A549 treated with RU486 at 1 μM for 4 hours (cell line): ENCODE data around the gene WFDC1. TPM values are rescaled to one million over a fixed set of nuclear protein-coding genes. Genes with fewer than 3 reads are reported as not detected.

ENCODE experiments used
- total RNA-seq: library from RNA; stranded (reverse); fragments of 200-300 nt; extraction: Qiagen RNA extraction; gene quantifications from 5 replicates; pipeline ENCODE4 v1.2.3, GENCODE V29; 2022; ENCODE audit warnings: low read depth

The WFDC1 gene, protein sequence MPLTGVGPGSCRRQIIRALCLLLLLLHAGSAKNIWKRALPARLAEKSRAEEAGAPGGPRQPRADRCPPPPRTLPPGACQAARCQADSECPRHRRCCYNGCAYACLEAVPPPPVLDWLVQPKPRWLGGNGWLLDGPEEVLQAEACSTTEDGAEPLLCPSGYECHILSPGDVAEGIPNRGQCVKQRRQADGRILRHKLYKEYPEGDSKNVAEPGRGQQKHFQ
- not detected in 5 replicates for total RNA-seq

DNA sequence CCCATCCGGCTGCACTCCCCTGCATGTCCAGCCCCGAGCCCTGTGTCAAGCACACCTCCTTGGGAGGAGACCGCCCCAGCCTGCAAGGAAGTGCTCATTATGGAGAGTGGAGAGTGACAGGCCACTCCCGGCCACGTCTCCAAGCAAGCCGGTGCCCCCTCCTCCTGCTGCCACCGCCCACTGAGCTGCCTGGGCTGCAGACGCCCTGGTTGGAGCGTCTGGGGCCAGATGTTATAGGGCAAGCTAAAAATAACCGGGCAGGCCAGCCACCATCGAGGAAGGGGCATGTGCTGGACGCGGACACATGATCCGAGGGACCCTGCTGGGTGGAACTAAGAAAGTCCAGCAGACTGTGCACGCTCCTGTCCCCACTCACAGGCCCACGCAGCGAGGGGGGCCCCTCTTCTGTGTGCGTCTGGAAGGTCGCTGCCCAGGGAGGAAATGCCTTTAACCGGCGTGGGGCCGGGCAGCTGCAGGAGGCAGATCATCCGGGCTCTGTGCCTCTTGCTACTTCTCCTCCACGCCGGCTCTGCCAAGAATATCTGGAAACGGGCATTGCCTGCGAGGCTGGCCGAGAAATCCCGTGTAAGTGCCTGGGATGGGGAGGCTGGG lies at the start of gene WFDC1:
Gene WFDC1, plus strand, starts transcription at position 348 of the 612 bp plus-strand sequence. Its CDS starts 94 bp downstream, at position 442.

DNA sequence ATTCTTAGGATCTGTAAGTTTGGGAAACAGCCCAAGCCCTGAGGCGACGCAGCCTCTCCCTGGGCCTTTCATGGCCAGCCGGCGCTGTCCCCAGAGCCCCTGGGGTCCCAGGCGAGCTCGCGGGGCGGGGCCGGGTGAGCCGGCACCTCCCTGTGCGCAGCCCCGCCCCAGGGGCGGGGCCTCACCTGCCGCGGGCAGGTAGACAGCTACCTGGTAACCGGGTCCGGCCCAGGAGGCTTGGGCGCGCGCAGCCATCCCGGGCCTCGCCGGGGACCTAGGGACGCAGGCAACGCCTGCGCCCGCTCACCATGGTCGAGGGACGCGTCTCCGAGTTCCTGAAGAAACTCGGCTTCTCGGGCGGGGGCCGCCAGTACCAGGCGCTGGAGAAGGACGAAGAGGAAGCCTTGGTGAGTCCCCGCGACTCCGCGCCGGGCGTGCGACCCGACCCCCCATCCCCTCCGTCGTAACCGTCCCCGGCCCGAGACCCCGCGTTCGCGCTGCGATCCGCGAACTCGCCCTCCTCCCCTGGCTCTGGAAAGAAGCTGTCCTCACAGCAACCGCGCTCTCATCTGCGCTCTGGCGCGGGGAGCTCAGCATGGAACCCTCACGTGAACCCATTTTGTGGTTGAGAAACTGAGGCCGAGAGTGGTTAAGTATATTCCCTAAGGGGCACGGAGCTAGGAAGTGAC lies 73.8 kb downstream of the WFDC1 start, which contains the start of gene ATP2C2:
Gene ATP2C2, plus strand, starts transcription at position 231 of the 689 bp plus-strand sequence. Its CDS starts 78 bp downstream, at position 309.

Other genes with a start within 250 kb of the WFDC1 start
- 36.9 to 45.0 TPM (median 43.4 TPM) in 5 replicates for gene MBTPS1, start 177.9 kb upstream of the WFDC1 start, total RNA-seq
- gene HSDL1, start 149.7 kb upstream of the WFDC1 start, total RNA-seq: 16.7 to 20.9 TPM (median 17.6 TPM) in 5 replicates
- gene DNAAF1, start 149.6 kb upstream of the WFDC1 start, total RNA-seq: 0.17 to 0.50 TPM (median 0.35 TPM) in 5 replicates
- gene TAF1C, start 107.8 kb upstream of the WFDC1 start, total RNA-seq: 21.7 to 30.5 TPM (median 26.3 TPM) in 5 replicates
- not detected in 5 replicates for gene ADAD2, start 103.7 kb upstream of the WFDC1 start, total RNA-seq
- gene KCNG4, start 54.9 kb upstream of the WFDC1 start, total RNA-seq: not detected in 5 replicates
- 0.08 to 0.17 TPM (median 0.09 TPM) in 3 of 5 replicates, not detected in the others for gene ATP2C2, start 73.7 kb downstream of the WFDC1 start, total RNA-seq
- 46.2 to 59.6 TPM (median 53.0 TPM) in 5 replicates for gene MEAK7, start 209.8 kb downstream of the WFDC1 start, total RNA-seq